Choroid plexus epithelial cell (primary cell): ENCODE data around the gene OR2AG1.
A peak's percentile ranks its signal among the peaks of the same experiment; 100 is the strongest.

ENCODE experiments used
- DNase-seq: peaks from one replicate; pipeline ENCODE4 v3.0.0-alpha.2; 2010; ENCODE audit warnings: low read depth
- H3K4me3 ChIP-seq: 2 replicates; pipeline ENCODE4 v1.5.1; 2011; ENCODE audit warnings: low read depth, mild to moderate bottlenecking, control low read depth, low read length, moderate library complexity
- CTCF ChIP-seq: conservative IDR thresholded peaks from 2 replicates; pipeline ENCODE4 v1.5.1; 2011; ENCODE audit warnings: low read depth, mild to moderate bottlenecking, control low read depth, inconsistent platforms, low read length, moderate library complexity

The OR2AG1 gene

GRCh38 chr11:6782720-6783119 lies at the start of gene OR2AG1:
TSS of gene OR2AG1 (plus strand) at chr11:6783020. CDS start at chr11:6785038, 2,018 bp downstream.
- no peak for DNase-seq
- H3K4me3 ChIP-seq: no peak within 1 kb of the TSS
- TF ChIP-seq CTCF: no peak

- H3K4me3 ChIP-seq: no peak overlapping the region
- DNase-seq: no peak
- TF ChIP-seq CTCF: no peak
Measured at GRCh38 chr11:6733326-6734275, 49.2 kb upstream of the OR2AG1 start.

- no peak overlapping the region for H3K4me3 ChIP-seq
- TF ChIP-seq CTCF: no peak
- no peak for DNase-seq
Measured at GRCh38 chr11:6734616-6735015, 48.2 kb upstream of the OR2AG1 start.

- DNase-seq: peak; percentile 7
- no peak for TF ChIP-seq CTCF
- H3K4me3 ChIP-seq: no peak overlapping the region
Measured at GRCh38 chr11:6735306-6735705, 47.5 kb upstream of the OR2AG1 start.

- peak; percentile 5 for DNase-seq
Measured at GRCh38 chr11:6736495-6737121, 46.2 kb upstream of the OR2AG1 start.

GRCh38 chr11:6737872-6738466 lies 44.9 kb upstream of the OR2AG1 start:
- DNase-seq: peak; percentile 68
- TF ChIP-seq CTCF: peak; percentile 67
- H3K4me3 ChIP-seq: no peak overlapping the region

More at GRCh38 chr11:6736495-6737121, 46.2 kb upstream of the OR2AG1 start:
- no peak for TF ChIP-seq CTCF
- no peak overlapping the region for H3K4me3 ChIP-seq
